ENCODE results near the gene GPATCH2.
A peak's percentile ranks its signal among the peaks of the same experiment; 100 is the strongest.

Gene GPATCH2

GRCh38 chr1:217577336-217577735 lies 53.6 kb downstream of the GPATCH2 start:
- no peak overlapping the region for H3K27ac ChIP-seq
- TF ChIP-seq ZFX (IDR thresholded peaks at IDR 0.05; ENCODE audit: borderline replicate concordance) (no peak), CTCF (IDR thresholded peaks at IDR 0.05) (no peak)

GRCh38 chr1:217574265-217574949 lies 56.5 kb downstream of the GPATCH2 start:
- H3K27ac ChIP-seq: peak overlapping the region; percentile 82
- TF ChIP-seq ZFX (IDR thresholded peaks at IDR 0.05; ENCODE audit: borderline replicate concordance) (no peak), CTCF (IDR thresholded peaks at IDR 0.05) (no peak)

- TF ChIP-seq ZFX (IDR thresholded peaks at IDR 0.05; ENCODE audit: borderline replicate concordance) (no peak), CTCF (IDR thresholded peaks at IDR 0.05) (no peak)
These were observed 61.9 kb downstream of the GPATCH2 start for GRCh38 chr1:217569021-217569420.

GRCh38 chr1:217568200-217568599 lies 62.7 kb downstream of the GPATCH2 start:
- no peak for TF ChIP-seq ZFX (IDR thresholded peaks at IDR 0.05; ENCODE audit: borderline replicate concordance)
- no peak for TF ChIP-seq CTCF (IDR thresholded peaks at IDR 0.05)
- H3K27ac ChIP-seq: peak overlapping the region; percentile 15

More at GRCh38 chr1:217569021-217569420, 61.9 kb downstream of the GPATCH2 start:
- H3K27ac ChIP-seq: no peak overlapping the region

GRCh38 chr1:217564833-217565232 lies 66.1 kb downstream of the GPATCH2 start:
- no peak overlapping the region for H3K27ac ChIP-seq

GRCh38 chr1:217564207-217564606 lies 66.7 kb downstream of the GPATCH2 start:
- no peak overlapping the region for H3K27ac ChIP-seq
- TF ChIP-seq ZFX (IDR thresholded peaks at IDR 0.05; ENCODE audit: borderline replicate concordance) (no peak), CTCF (IDR thresholded peaks at IDR 0.05) (no peak)

More at GRCh38 chr1:217564833-217565232, 66.1 kb downstream of the GPATCH2 start:
- TF ChIP-seq CTCF (IDR thresholded peaks at IDR 0.05): no peak
- TF ChIP-seq ZFX (IDR thresholded peaks at IDR 0.05; ENCODE audit: borderline replicate concordance): no peak

- no peak overlapping the region for H3K27ac ChIP-seq
- TF ChIP-seq CTCF (IDR thresholded peaks at IDR 0.05) (peak; percentile 35), ZFX (IDR thresholded peaks at IDR 0.05; ENCODE audit: borderline replicate concordance) (no peak)
These were observed 67.7 kb downstream of the GPATCH2 start for GRCh38 chr1:217563179-217563578.

All from 22Rv1 (cell line).